IMR-90 (cell line): Measurements from ENCODE around the gene SLC9A9. TPM values are rescaled to one million over a fixed set of nuclear protein-coding genes. Genes with fewer than 3 reads are reported as not detected.

ENCODE experiments used
- ATAC-seq: fragments of 200-7000 bp; cut with Tn5 transposase; 2 replicates; pipeline ENCODE4 v1.9.1; 2020; ENCODE audit warnings: low read depth, mild to moderate bottlenecking, moderate library complexity
- BruUV-seq: library from RNA; stranded (reverse); fragments of 400-500 nt; replicated peaks from 2 replicates; lab custom pipeline; 2021; lab: Mats Ljungman, UMichigan
- CTCF ChIA-PET: fragments of 300-600 bp; formaldehyde crosslinking; extraction: SDS; loops from one replicate; lab custom pipeline; 2021; ENCODE audit warnings: antibody characterized with exemption; lab: Yijun Ruan, JAX
- POLR2A ChIA-PET: fragments of 300-600 bp; sonication (Branson Sonifier 250); formaldehyde crosslinking; loops from one replicate; lab custom pipeline; 2022; ENCODE audit warnings: antibody characterized with exemption; ENCODE audit not compliant: unreplicated experiment; lab: Charles Lee
- DNase-seq: peaks from one replicate; pipeline ENCODE4 v3.0.0; 2013
- H2AFZ ChIP-seq: replicated peaks from 2 replicates; pipeline ENCODE3; 2013; ENCODE audit warnings: low read length, mild to moderate bottlenecking; ENCODE audit not compliant: poor library complexity
- H2AK5ac ChIP-seq: 2 replicates; pipeline ENCODE4 v1.6.1; 2013; ENCODE audit warnings: low read depth, low read length, inconsistent platforms
- H2AK9ac ChIP-seq: replicated peaks from 2 replicates; pipeline ENCODE3; 2013; ENCODE audit warnings: mild to moderate bottlenecking, low read depth, low read length, moderate library complexity; ENCODE audit not compliant: poor library complexity
- H2BK120ac ChIP-seq: 2 replicates; pipeline ENCODE4 v1.6.1; 2013; ENCODE audit warnings: low read depth, low read length, inconsistent platforms
- H2BK15ac ChIP-seq: 3 replicates; pipeline ENCODE4 v1.6.1; 2013; ENCODE audit warnings: low read depth, low read length, inconsistent platforms
- H2BK20ac ChIP-seq: 2 replicates; pipeline ENCODE4 v1.6.1; 2013; ENCODE audit warnings: low read depth, mild to moderate bottlenecking, inconsistent platforms, low read length, moderate library complexity
- H2BK5ac ChIP-seq: 2 replicates; pipeline ENCODE4 v1.6.1; 2013; ENCODE audit warnings: mild to moderate bottlenecking, low read depth, low read length, inconsistent platforms; ENCODE audit not compliant: poor library complexity, severe bottlenecking
- H3K14ac ChIP-seq: replicated peaks from 2 replicates; pipeline ENCODE4 v1.6.1; 2013; ENCODE audit warnings: low read depth, low read length, inconsistent platforms
- H3K18ac ChIP-seq: 2 replicates; pipeline ENCODE4 v1.6.1; 2013; ENCODE audit warnings: low read depth, low read length, control low read depth
- H3K23ac ChIP-seq: 2 replicates; pipeline ENCODE4 v1.6.1; 2013; ENCODE audit warnings: low read depth, low read length, inconsistent platforms
- H3K27ac ChIP-seq: 2 replicates; pipeline ENCODE4 v1.5.1; 2013; ENCODE audit warnings: mild to moderate bottlenecking, control low read depth, low read length; ENCODE audit not compliant: insufficient read depth
- H3K27me3 ChIP-seq: 2 replicates; pipeline ENCODE4 v1.6.1; 2013; ENCODE audit warnings: low read length; ENCODE audit not compliant: control insufficient read depth, insufficient read depth
- H3K36me3 ChIP-seq: 2 replicates; pipeline ENCODE4 v1.6.1; 2013; ENCODE audit warnings: low read length, mixed read lengths; ENCODE audit not compliant: control insufficient read depth, insufficient read depth
- H3K4ac ChIP-seq: 2 replicates; pipeline ENCODE4 v1.6.1; 2013; ENCODE audit warnings: low read depth, low read length, inconsistent platforms
- H3K4me1 ChIP-seq: 2 replicates; pipeline ENCODE4 v1.6.1; 2013; ENCODE audit warnings: low read length, mixed read lengths; ENCODE audit not compliant: control insufficient read depth, insufficient read depth
- H3K4me2 ChIP-seq: 2 replicates; pipeline ENCODE4 v1.6.1; 2013; ENCODE audit warnings: low read depth, mild to moderate bottlenecking, control low read depth, low read length, moderate library complexity
- H3K4me3 ChIP-seq: 2 replicates; pipeline ENCODE4 v1.5.1; 2013; ENCODE audit warnings: low read depth, mild to moderate bottlenecking, control low read depth, low read length, moderate library complexity; ENCODE audit not compliant: insufficient read depth
- H3K56ac ChIP-seq: 2 replicates; pipeline ENCODE4 v1.6.1; 2013; ENCODE audit warnings: low read length, inconsistent platforms; ENCODE audit not compliant: insufficient read depth; ENCODE audit errors: extremely low read depth
- H3K79me1 ChIP-seq, 2 experiments: 2 replicates each; pipeline ENCODE4 v1.6.1; 2013; ENCODE audit warnings: low read length in 2 of 2, inconsistent platforms in 1 of 2, low read depth in 1 of 2
- H3K9ac ChIP-seq: 2 replicates; pipeline ENCODE4 v1.6.1; 2013; ENCODE audit warnings: low read depth, low read length, control low read depth
- H3K9me1 ChIP-seq: 2 replicates; pipeline ENCODE4 v1.6.1; 2013; ENCODE audit warnings: low read length, inconsistent platforms; ENCODE audit not compliant: insufficient read depth
- H3K9me3 ChIP-seq: 2 replicates; pipeline ENCODE4 v1.6.1; 2013; ENCODE audit warnings: low read length; ENCODE audit not compliant: control insufficient read depth, insufficient read depth
- H4K20me1 ChIP-seq: 2 replicates; pipeline ENCODE4 v1.6.1; 2013; ENCODE audit warnings: low read length, inconsistent platforms; ENCODE audit not compliant: insufficient read depth
- H4K5ac ChIP-seq: 2 replicates; pipeline ENCODE4 v1.6.1; 2013; ENCODE audit warnings: mild to moderate bottlenecking, low read depth, low read length, control low read depth
- H4K8ac ChIP-seq, 2 experiments: 2 replicates each; pipeline ENCODE4 v1.6.1; 2013; ENCODE audit warnings: low read depth in 2 of 2, low read length in 2 of 2, control low read depth in 1 of 2, inconsistent platforms in 1 of 2
- H4K91ac ChIP-seq: 2 replicates; pipeline ENCODE4 v1.6.1; 2013; ENCODE audit warnings: low read depth, low read length, inconsistent platforms; ENCODE audit not compliant: insufficient read depth
- CHD1 ChIP-seq: IDR thresholded peaks from 2 replicates; pipeline ENCODE4 v1.6.1; 2012; ENCODE audit warnings: low read depth, low read length, improper control_type of control experiment
- FOS ChIP-seq: fragments of 150-350 bp; IDR thresholded peaks from 2 replicates; pipeline ENCODE4 v1.6.1; 2016; ENCODE audit warnings: low read depth, low read length
- MAFK ChIP-seq: IDR thresholded peaks from 2 replicates; pipeline ENCODE4 v1.6.1; 2012; ENCODE audit warnings: low read depth, low read length, improper control_type of control experiment
- NFE2L2 ChIP-seq: fragments of 150-350 bp; IDR thresholded peaks from 2 replicates; pipeline ENCODE4 v1.6.1; 2016; ENCODE audit warnings: low read depth, mild to moderate bottlenecking, low read length
- POLR2A ChIP-seq: IDR thresholded peaks from 2 replicates; pipeline ENCODE4 v1.6.1; 2012; ENCODE audit warnings: mild to moderate bottlenecking, low read depth, low read length
- RAD21 ChIP-seq: IDR thresholded peaks from 2 replicates; pipeline ENCODE4 v1.6.1; 2012; ENCODE audit warnings: low read length, improper control_type of control experiment
- RCOR1 ChIP-seq: IDR thresholded peaks from 2 replicates; pipeline ENCODE4 v1.6.1; 2012; ENCODE audit warnings: mild to moderate bottlenecking, low read length, improper control_type of control experiment; ENCODE audit not compliant: insufficient replicate concordance
- RFX5 ChIP-seq: IDR thresholded peaks from 2 replicates; pipeline ENCODE4 v1.8.0; 2012; ENCODE audit warnings: low read depth, mild to moderate bottlenecking, low read length, moderate library complexity
- SMC3 ChIP-seq: fragments of 150-350 bp; IDR thresholded peaks from 2 replicates; pipeline ENCODE4 v1.6.1; 2016; ENCODE audit warnings: low read depth, mild to moderate bottlenecking, antibody characterized with exemption, low read length, moderate library complexity
- WGBS, 2 experiments: methylation state at CpG; one replicate each; pipeline versions ENCODE4 v1.1.5 to v1.1.7; 2013; ENCODE audit warnings: missing lambda C conversion rate in 2 of 2; ENCODE audit not compliant: insufficient read length in 1 of 2; ENCODE audit errors: extremely low coverage in 2 of 2; 5-methylcytosine and 5-hydroxymethylcytosine counted together
- dilution Hi-C: fragments of 300-500 bp; cut with HindIII; formaldehyde crosslinking; loops from one replicate; pipeline ENCODE4 v1.14.3; 2018; ENCODE audit warnings: low sequenced_read_pairs; ENCODE audit not compliant: unreplicated experiment
- in situ Hi-C: fragments of 300-500 bp; cut with MboI; formaldehyde crosslinking; loops from 3 replicates; pipeline ENCODE4 v1.14.3; 2019; ENCODE audit warnings: low sequenced_read_pairs, inconsistent platforms, mixed read lengths
- intact Hi-C: fragments of 100-400 bp; cut with micrococcal nuclease; formaldehyde crosslinking; loops from 2 replicates; pipeline ENCODE4 v1.10.0; 2022
- polyA plus RNA-seq, 3 experiments: library from polyadenylated mRNA; depleted of rRNA; stranded (reverse); fragments of >200 nt; gene quantifications; 2 replicates each; pipeline ENCODE4 v1.2.3, GENCODE V29; 2012; ENCODE audit warnings: low replicate concordance in 1 of 3
- total RNA-seq: library from RNA; depleted of rRNA; stranded (reverse); fragments of >200 nt; gene quantifications from 2 replicates; pipeline ENCODE4 v1.2.3, GENCODE V29; 2012
- TF ChIP-seq, protein P1 (sequence below): fragments of 150-350 bp; IDR thresholded peaks from 2 replicates; pipeline ENCODE4 v1.6.1; 2016; ENCODE audit warnings: low read depth, mild to moderate bottlenecking, low read length, moderate library complexity, borderline replicate concordance
- TF ChIP-seq, protein P2 (sequence below): conservative IDR thresholded peaks from 2 replicates; pipeline ENCODE4 v1.5.1; 2012; ENCODE audit warnings: mild to moderate bottlenecking, low read depth, low read length, improper control_type of control experiment
- TF ChIP-seq, protein P3 (sequence below): fragments of 150-350 bp; IDR thresholded peaks from 2 replicates; pipeline ENCODE4 v1.6.1; 2017; ENCODE audit warnings: mild to moderate bottlenecking, antibody characterized with exemption, low read length, low read depth

The SLC9A9 gene
- total and polyA plus RNA-seq, 2 of the 4 experiments (the other 2 are of a cell fraction): 1.4 to 2.3 TPM

DNA sequence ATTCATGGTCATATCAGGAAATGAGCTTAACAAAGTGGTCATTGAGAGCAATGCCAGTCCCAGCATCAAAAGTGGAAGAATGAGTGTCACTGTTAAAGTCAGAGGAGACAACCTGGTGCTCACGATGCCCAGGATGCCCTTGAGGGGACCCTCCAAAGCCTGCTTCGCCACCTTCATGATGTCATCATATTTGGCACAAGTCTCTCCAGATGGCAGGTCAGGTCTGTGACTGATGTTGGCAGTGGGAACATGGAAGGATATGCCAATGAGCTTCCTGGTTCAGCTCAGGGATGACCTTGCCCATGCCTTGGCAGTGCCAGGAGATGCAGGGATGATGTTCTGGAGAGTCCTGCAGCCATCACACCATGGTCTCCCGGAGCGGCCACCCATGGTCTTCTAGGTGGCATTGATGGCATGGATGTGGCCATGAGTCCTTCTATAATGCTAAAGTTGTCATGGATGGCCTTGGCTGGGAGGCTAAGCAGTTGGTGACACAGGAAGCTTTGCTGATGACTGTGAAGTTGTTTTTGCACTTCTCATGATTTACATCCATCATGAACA, 344.9 kb downstream of the SLC9A9 start:
- WGBS, 2 experiments: 94% methylated on average over 2 of the region's 4 CpGs; no CpG with 5 or more reads in 1 of the 2 experiments
- Histone ChIP-seq H3K79me1 (no peaks in the 10 kb centered on the region), H3K4me1 (no peaks in the 10 kb centered on the region), H3K27ac (no peak overlapping the region), H3K14ac (no peak overlapping the region), H4K20me1 (no peaks in the 10 kb centered on the region), H3K4me3 (no peak overlapping the region), H3K23ac (no peak overlapping the region), H2BK5ac (no peak overlapping the region), H2BK15ac (no peak overlapping the region), H2BK120ac (no peak overlapping the region), H4K91ac (no peak overlapping the region), H3K9me1 (no peaks in the 10 kb centered on the region), H3K4me2 (no peak overlapping the region), H2AK9ac (no peak overlapping the region), H2BK20ac (no peak overlapping the region), H3K9me3 (no peaks in the 10 kb centered on the region), H4K5ac (no peak overlapping the region), H3K27me3 (no peaks in the 10 kb centered on the region), H3K9ac (no peak overlapping the region), H3K4ac (no peak overlapping the region), H4K8ac (no peak overlapping the region), H2AFZ (no peak overlapping the region), H2AK5ac (no peak overlapping the region), H3K56ac (no peak overlapping the region), H3K36me3 (no peaks in the 10 kb centered on the region), H3K18ac (no peak overlapping the region)
- ATAC-seq (no peak), DNase-seq (no peak)
- no TSS peak for BruUV-seq
- intact Hi-C loops (no loop called here), in situ Hi-C loops (no loop called here), dilution Hi-C loops (no loop called here)
- ChIA-PET CTCF (interaction anchor here (1.1 kb wide), 1 partner anchor 14 kb away, joined by 4 read pairs; no protein-coding TSS in a partner anchor), POLR2A (no interaction called here)
- TF ChIP-seq POLR2A (no peak), FOS (no peak), RCOR1 (no peak), NFE2L2 (no peak), RAD21 (no peak), SMC3 (no peak), RFX5 (no peak), CHD1 (no peak), MAFK (no peak)
- TF ChIP-seq, protein P1, sequence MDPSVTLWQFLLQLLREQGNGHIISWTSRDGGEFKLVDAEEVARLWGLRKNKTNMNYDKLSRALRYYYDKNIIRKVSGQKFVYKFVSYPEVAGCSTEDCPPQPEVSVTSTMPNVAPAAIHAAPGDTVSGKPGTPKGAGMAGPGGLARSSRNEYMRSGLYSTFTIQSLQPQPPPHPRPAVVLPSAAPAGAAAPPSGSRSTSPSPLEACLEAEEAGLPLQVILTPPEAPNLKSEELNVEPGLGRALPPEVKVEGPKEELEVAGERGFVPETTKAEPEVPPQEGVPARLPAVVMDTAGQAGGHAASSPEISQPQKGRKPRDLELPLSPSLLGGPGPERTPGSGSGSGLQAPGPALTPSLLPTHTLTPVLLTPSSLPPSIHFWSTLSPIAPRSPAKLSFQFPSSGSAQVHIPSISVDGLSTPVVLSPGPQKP: no peak
- TF ChIP-seq, protein P2, sequence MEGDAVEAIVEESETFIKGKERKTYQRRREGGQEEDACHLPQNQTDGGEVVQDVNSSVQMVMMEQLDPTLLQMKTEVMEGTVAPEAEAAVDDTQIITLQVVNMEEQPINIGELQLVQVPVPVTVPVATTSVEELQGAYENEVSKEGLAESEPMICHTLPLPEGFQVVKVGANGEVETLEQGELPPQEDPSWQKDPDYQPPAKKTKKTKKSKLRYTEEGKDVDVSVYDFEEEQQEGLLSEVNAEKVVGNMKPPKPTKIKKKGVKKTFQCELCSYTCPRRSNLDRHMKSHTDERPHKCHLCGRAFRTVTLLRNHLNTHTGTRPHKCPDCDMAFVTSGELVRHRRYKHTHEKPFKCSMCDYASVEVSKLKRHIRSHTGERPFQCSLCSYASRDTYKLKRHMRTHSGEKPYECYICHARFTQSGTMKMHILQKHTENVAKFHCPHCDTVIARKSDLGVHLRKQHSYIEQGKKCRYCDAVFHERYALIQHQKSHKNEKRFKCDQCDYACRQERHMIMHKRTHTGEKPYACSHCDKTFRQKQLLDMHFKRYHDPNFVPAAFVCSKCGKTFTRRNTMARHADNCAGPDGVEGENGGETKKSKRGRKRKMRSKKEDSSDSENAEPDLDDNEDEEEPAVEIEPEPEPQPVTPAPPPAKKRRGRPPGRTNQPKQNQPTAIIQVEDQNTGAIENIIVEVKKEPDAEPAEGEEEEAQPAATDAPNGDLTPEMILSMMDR: no peak
- TF ChIP-seq, protein P3, sequence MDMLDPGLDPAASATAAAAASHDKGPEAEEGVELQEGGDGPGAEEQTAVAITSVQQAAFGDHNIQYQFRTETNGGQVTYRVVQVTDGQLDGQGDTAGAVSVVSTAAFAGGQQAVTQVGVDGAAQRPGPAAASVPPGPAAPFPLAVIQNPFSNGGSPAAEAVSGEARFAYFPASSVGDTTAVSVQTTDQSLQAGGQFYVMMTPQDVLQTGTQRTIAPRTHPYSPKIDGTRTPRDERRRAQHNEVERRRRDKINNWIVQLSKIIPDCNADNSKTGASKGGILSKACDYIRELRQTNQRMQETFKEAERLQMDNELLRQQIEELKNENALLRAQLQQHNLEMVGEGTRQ: no peak
